GM12878 (cell line): ENCODE measurements around the gene ARHGAP27. TPM values are rescaled to one million over a fixed set of nuclear protein-coding genes. Genes with fewer than 3 reads are reported as not detected.

Source experiments
- ATAC-seq: fragments of 200-7000 bp; cut with Tn5 transposase; 3 replicates; pipeline ENCODE4 v1.9.1; 2020; ENCODE audit warnings: mild to moderate bottlenecking, moderate library complexity
- BruUV-seq: library from RNA; stranded (reverse); fragments of 400-500 nt; replicated peaks from 2 replicates; lab custom pipeline; 2021; lab: Mats Ljungman, UMichigan
- CTCF ChIA-PET: fragments of 300-600 bp; sonication (Branson Sonifier 250); formaldehyde crosslinking; extraction: SDS; loops from one replicate; lab custom pipeline; 2021; ENCODE audit warnings: inconsistent platforms; lab: Yijun Ruan, JAX
- POLR2A ChIA-PET: fragments of 350-600 bp; formaldehyde crosslinking; extraction: SDS; loops from one replicate; lab custom pipeline; 2021; ENCODE audit warnings: inconsistent platforms; lab: Charles Lee
- RAD21 ChIA-PET: fragments of 300-600 bp; sonication (Branson Sonifier 250); formaldehyde crosslinking; loops from one replicate; lab custom pipeline; 2023; ENCODE audit warnings: antibody characterized with exemption; ENCODE audit not compliant: unreplicated experiment; lab: Charles Lee
- SMC1A ChIA-PET: fragments of 300-600 bp; sonication (Branson Sonifier 250); formaldehyde crosslinking; loops from one replicate; lab custom pipeline; 2023; ENCODE audit not compliant: unreplicated experiment, uncharacterized antibody; lab: Charles Lee
- DNase-seq: peaks from one replicate; pipeline ENCODE4 v3.0.0-alpha.2; 2011; ENCODE audit warnings: low read depth, low spot score
- FAIRE-seq: peaks from 3 replicates; lab custom pipeline; 2011; peaks lifted over from hg19 to GRCh38; lab: Jason Lieb, UNC
- H2AFZ ChIP-seq: 2 replicates; pipeline ENCODE4 v1.6.0; 2011; ENCODE audit warnings: low read depth, low read length, control low read depth; ENCODE audit not compliant: control insufficient read depth
- H3K27ac ChIP-seq: 2 replicates; pipeline ENCODE4 v1.5.1; 2011; ENCODE audit warnings: control low read depth; ENCODE audit not compliant: control insufficient read depth, insufficient read depth
- H3K27me3 ChIP-seq, 2 experiments: replicated peaks in 1 of 2; 2 replicates each; pipeline versions ENCODE4 v1.6.0 to v1.6.1; 2011; ENCODE audit warnings: low read length in 1 of 2; ENCODE audit not compliant: control insufficient read depth in 2 of 2, insufficient read depth in 2 of 2
- H3K36me3 ChIP-seq, 2 experiments: 2 replicates each; pipeline ENCODE4 v1.5.1; 2011; ENCODE audit warnings: low read length in 1 of 2; ENCODE audit not compliant: control insufficient read depth in 2 of 2, insufficient read depth in 2 of 2
- H3K4me1 ChIP-seq: 2 replicates; pipeline ENCODE4 v1.6.1; 2011; ENCODE audit warnings: mild to moderate bottlenecking, low read length, moderate library complexity, mixed read lengths; ENCODE audit not compliant: control insufficient read depth, insufficient read depth
- H3K4me2 ChIP-seq: 2 replicates; pipeline ENCODE4 v1.6.0; 2011; ENCODE audit warnings: control low read depth; ENCODE audit not compliant: control insufficient read depth, insufficient read depth
- H3K4me3 ChIP-seq: fragments of 200-600 bp; sonication (generic); 2 replicates; pipeline ENCODE4 v1.5.1; 2016
- H3K79me2 ChIP-seq: 2 replicates; pipeline ENCODE4 v1.6.0; 2011; ENCODE audit warnings: low read length; ENCODE audit not compliant: control insufficient read depth, insufficient read depth
- H3K9ac ChIP-seq: 2 replicates; pipeline ENCODE4 v1.8.0; 2011; ENCODE audit warnings: low read length, control low read depth, mixed read lengths; ENCODE audit not compliant: control insufficient read depth, insufficient read depth
- H3K9me3 ChIP-seq: replicated peaks from 3 replicates; pipeline ENCODE4 v1.5.1; 2011; ENCODE audit warnings: mild to moderate bottlenecking, low read length; ENCODE audit not compliant: control insufficient read depth, insufficient read depth
- H4K20me1 ChIP-seq: 2 replicates; pipeline ENCODE4 v1.6.0; 2011; ENCODE audit not compliant: control insufficient read depth, insufficient read depth
- ATF3 ChIP-seq: IDR thresholded peaks from 2 replicates; pipeline ENCODE4 v1.6.1; 2011; ENCODE audit warnings: low read depth, mild to moderate bottlenecking, low read length, moderate library complexity, borderline replicate concordance; ENCODE audit errors: extremely low read depth
- BACH1 ChIP-seq: fragments of 450-650 bp; IDR thresholded peaks from 2 replicates; pipeline ENCODE4 v1.6.1; 2017; ENCODE audit warnings: mild to moderate bottlenecking, borderline replicate concordance
- BRCA1 ChIP-seq: IDR thresholded peaks from 2 replicates; pipeline ENCODE4 v1.6.1; 2011; ENCODE audit warnings: low read depth, low read length, improper control_type of control experiment
- CREM ChIP-seq: IDR thresholded peaks from 2 replicates; pipeline ENCODE4 v1.6.1; 2014; ENCODE audit warnings: antibody characterized with exemption, low read depth
- EGR1 ChIP-seq, 2 experiments: IDR thresholded peaks; 1 replicate in 1 of 2; 2 replicates in 1 of 2; pipeline ENCODE4 v1.6.1; 2011 to 2012; ENCODE audit warnings: low read depth in 2 of 2, low read length in 2 of 2, borderline replicate concordance in 1 of 2, mild to moderate bottlenecking in 1 of 2, moderate library complexity in 1 of 2
- GABPA ChIP-seq: IDR thresholded peaks from 2 replicates; pipeline ENCODE4 v1.6.1; 2014; ENCODE audit warnings: antibody characterized with exemption, low read depth, mild to moderate bottlenecking, inconsistent platforms
- IRF4 ChIP-seq: IDR thresholded peaks from 2 replicates; pipeline ENCODE4 v1.6.1; 2011; ENCODE audit warnings: low read depth, low read length
- MYB ChIP-seq: fragments of 150-350 bp; IDR thresholded peaks from 2 replicates; pipeline ENCODE4 v1.6.1; 2014; ENCODE audit warnings: mild to moderate bottlenecking, low read depth, low read length, borderline replicate concordance
- SP1 ChIP-seq: IDR thresholded peaks from one replicate; pipeline ENCODE4 v1.6.1; 2011; ENCODE audit warnings: low read depth, low read length
- SREBF2 ChIP-seq: IDR thresholded peaks from 2 replicates; pipeline ENCODE4 v1.6.1; 2012; ENCODE audit warnings: mild to moderate bottlenecking, low read length
- SUZ12 ChIP-seq: fragments of 200-600 bp; sonication (generic); IDR thresholded peaks from one replicate; pipeline ENCODE4 v1.6.1; 2018; ENCODE audit warnings: antibody characterized with exemption, mild to moderate bottlenecking; ENCODE audit not compliant: unreplicated experiment
- TAF1 ChIP-seq: IDR thresholded peaks from 2 replicates; pipeline ENCODE4 v1.6.1; 2011; ENCODE audit warnings: mild to moderate bottlenecking, low read depth, low read length, borderline replicate concordance
- TBL1XR1 ChIP-seq: IDR thresholded peaks from 2 replicates; pipeline ENCODE4 v1.6.1; 2012; ENCODE audit warnings: low read depth, low read length, improper control_type of control experiment
- TCF7 ChIP-seq: IDR thresholded peaks from 2 replicates; pipeline ENCODE4 v1.6.1; 2014; ENCODE audit warnings: antibody characterized with exemption, borderline replicate concordance
- ZNF274 ChIP-seq: IDR thresholded peaks from one replicate; pipeline ENCODE4 v1.8.0; 2011; ENCODE audit not compliant: insufficient read length, insufficient read depth
- ZNF622 ChIP-seq: fragments of 450-650 bp; IDR thresholded peaks from 2 replicates; pipeline ENCODE4 v1.6.1; 2017; ENCODE audit warnings: mild to moderate bottlenecking, inconsistent platforms
- WGBS: methylation state at CpG from one replicate; pipeline ENCODE4 v1.1.6; 2016; ENCODE audit warnings: low lambda C conversion rate; ENCODE audit not compliant: insufficient replicate concordance, insufficient coverage; ENCODE audit errors: missing lambda C conversion rate; 5-methylcytosine and 5-hydroxymethylcytosine counted together
- in situ Hi-C: fragments of 300-500 bp; cut with MboI; formaldehyde crosslinking; loops from 9 replicates; pipeline ENCODE4 v1.14.3; 2018; ENCODE audit warnings: mixed read lengths
- intact Hi-C: fragments of 100-400 bp; cut with micrococcal nuclease; formaldehyde crosslinking; loops from one replicate; pipeline ENCODE4 v1.14.2; 2022; ENCODE audit not compliant: unreplicated experiment
- polyA plus RNA-seq, 11 experiments: library from polyadenylated mRNA; depleted of rRNA in 4 of 11; unstranded in 6 of 11; stranded (reverse) in 5 of 11; fragments of >200 nt; fragmentation: Nextera tagmentation in 4 of 11; fragmentation: Illumina TruSeq in 1 of 11; extraction: Ambion mirVana in 4 of 11; extraction: Trizol in 1 of 11; gene quantifications; 1 replicate in 1 of 11; 2 replicates in 10 of 11; pipeline versions ENCODE4 v1.2.1 to v1.2.3, GENCODE V29; 2011 to 2016; ENCODE audit warnings: inconsistent platforms in 2 of 11, missing spikeins in 2 of 11, low read depth in 1 of 11
- total RNA-seq, 4 experiments: library from RNA; depleted of rRNA in 3 of 4; stranded (reverse); fragments of >200 nt in 3 of 4; fragmentation: Illumina TruSeq in 1 of 4; extraction: Trizol in 1 of 4; gene quantifications; 2 replicates each; pipeline versions ENCODE4 v1.2.1 to v1.2.3, GENCODE V29; 2013 to 2021
- TF ChIP-seq, protein P1 (sequence below): fragments of 150-350 bp; IDR thresholded peaks from 2 replicates; pipeline ENCODE4 v1.6.1; 2016; ENCODE audit warnings: low read depth, low read length
- TF ChIP-seq, protein P2 (sequence below): fragments of 450-650 bp; IDR thresholded peaks from 2 replicates; pipeline ENCODE4 v1.6.1; 2017; ENCODE audit warnings: mild to moderate bottlenecking, low read depth, inconsistent platforms; ENCODE audit not compliant: poor library complexity, severe bottlenecking

ARHGAP27 gene
- total and polyA plus RNA-seq, 10 of the 15 experiments (the other 5 are each of a cell fraction or from before 2014, with no cell fraction given) = 0.64 to 45.7 (median 17.7) TPM

- DNase-seq (peak; percentile 63), ATAC-seq (peak; percentile 80), FAIRE-seq (no peak)
- under 1% methylated on average over 5 of the region's 5 CpGs for WGBS
- in situ Hi-C loops (no loop called here), intact Hi-C loops (loop anchor here (1.0 to 2.0 kb wide), 3 partner anchors 15 to 40 kb away; partner anchors contain the start of gene MAP3K14)
- Histone ChIP-seq H4K20me1 (no peaks in the 10 kb centered on the region), H3K79me2 (no peaks in the 10 kb centered on the region), H3K4me3 (no peak overlapping the region), H3K4me2 (peak overlapping the region; percentile 86), H3K27me3 (no peaks in the 10 kb centered on the region), H3K36me3 (no peaks in the 10 kb centered on the region), H3K27ac (peak overlapping the region; percentile 91), H3K9me3 (peaks cover under 1% of the 10 kb centered on the region; the same call in 2 of the 3 replicates), H2AFZ (peak overlapping the region; percentile 59), H3K4me1 (peaks cover 23% of the 10 kb centered on the region), H3K9ac (no peak overlapping the region)
- POLR2A ChIA-PET = interaction anchor here (0.6 to 2.6 kb wide), 20 partner anchors 12 to 110 kb away, joined by 3 to 18 read pairs (median 4); partner anchors contain the start of gene MAP3K14
- SMC1A ChIA-PET = interaction anchor here (0.7 to 3.5 kb wide), 27 partner anchors 9 to 1009 kb away, joined by 3 to 47 read pairs (median 5); partner anchors contain the start of gene MAP3K14
- CTCF ChIA-PET = interaction anchor here (0.6 to 2.7 kb wide), 14 partner anchors 12 to 208 kb away, joined by 3 to 9 read pairs (median 4); no protein-coding TSS in a partner anchor
- RAD21 ChIA-PET = interaction anchor here (0.6 to 3.2 kb wide), 15 partner anchors 16 to 149 kb away, joined by 3 to 22 read pairs (median 5); partner anchors contain the start of gene MAP3K14
- no TSS peak for BruUV-seq
- peak; percentile 58; the same call in 1 of the 2 replicates for TF ChIP-seq GABPA
- no peak for TF ChIP-seq ATF3
- TF ChIP-seq SUZ12 = no peak
- TF ChIP-seq, protein P1, sequence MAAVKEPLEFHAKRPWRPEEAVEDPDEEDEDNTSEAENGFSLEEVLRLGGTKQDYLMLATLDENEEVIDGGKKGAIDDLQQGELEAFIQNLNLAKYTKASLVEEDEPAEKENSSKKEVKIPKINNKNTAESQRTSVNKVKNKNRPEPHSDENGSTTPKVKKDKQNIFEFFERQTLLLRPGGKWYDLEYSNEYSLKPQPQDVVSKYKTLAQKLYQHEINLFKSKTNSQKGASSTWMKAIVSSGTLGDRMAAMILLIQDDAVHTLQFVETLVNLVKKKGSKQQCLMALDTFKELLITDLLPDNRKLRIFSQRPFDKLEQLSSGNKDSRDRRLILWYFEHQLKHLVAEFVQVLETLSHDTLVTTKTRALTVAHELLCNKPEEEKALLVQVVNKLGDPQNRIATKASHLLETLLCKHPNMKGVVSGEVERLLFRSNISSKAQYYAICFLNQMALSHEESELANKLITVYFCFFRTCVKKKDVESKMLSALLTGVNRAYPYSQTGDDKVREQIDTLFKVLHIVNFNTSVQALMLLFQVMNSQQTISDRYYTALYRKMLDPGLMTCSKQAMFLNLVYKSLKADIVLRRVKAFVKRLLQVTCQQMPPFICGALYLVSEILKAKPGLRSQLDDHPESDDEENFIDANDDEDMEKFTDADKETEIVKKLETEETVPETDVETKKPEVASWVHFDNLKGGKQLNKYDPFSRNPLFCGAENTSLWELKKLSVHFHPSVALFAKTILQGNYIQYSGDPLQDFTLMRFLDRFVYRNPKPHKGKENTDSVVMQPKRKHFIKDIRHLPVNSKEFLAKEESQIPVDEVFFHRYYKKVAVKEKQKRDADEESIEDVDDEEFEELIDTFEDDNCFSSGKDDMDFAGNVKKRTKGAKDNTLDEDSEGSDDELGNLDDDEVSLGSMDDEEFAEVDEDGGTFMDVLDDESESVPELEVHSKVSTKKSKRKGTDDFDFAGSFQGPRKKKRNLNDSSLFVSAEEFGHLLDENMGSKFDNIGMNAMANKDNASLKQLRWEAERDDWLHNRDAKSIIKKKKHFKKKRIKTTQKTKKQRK = no peak
- TF ChIP-seq ZNF274 = no peak
- TF ChIP-seq BRCA1 = no peak
- TF ChIP-seq IRF4 = peak; percentile 82
- TF ChIP-seq MYB = no peak
- TF ChIP-seq, protein P2, sequence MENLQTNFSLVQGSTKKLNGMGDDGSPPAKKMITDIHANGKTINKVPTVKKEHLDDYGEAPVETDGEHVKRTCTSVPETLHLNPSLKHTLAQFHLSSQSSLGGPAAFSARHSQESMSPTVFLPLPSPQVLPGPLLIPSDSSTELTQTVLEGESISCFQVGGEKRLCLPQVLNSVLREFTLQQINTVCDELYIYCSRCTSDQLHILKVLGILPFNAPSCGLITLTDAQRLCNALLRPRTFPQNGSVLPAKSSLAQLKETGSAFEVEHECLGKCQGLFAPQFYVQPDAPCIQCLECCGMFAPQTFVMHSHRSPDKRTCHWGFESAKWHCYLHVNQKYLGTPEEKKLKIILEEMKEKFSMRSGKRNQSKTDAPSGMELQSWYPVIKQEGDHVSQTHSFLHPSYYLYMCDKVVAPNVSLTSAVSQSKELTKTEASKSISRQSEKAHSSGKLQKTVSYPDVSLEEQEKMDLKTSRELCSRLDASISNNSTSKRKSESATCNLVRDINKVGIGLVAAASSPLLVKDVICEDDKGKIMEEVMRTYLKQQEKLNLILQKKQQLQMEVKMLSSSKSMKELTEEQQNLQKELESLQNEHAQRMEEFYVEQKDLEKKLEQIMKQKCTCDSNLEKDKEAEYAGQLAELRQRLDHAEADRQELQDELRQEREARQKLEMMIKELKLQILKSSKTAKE = peak; percentile 73
- peak; percentile 77 for TF ChIP-seq CREM
- TF ChIP-seq SP1 = no peak
- TF ChIP-seq ZNF622 = no peak
- peak; percentile 44; the same call in 1 of the 2 replicates for TF ChIP-seq BACH1
- TF ChIP-seq SREBF2 = no peak
- peak; percentile 36; the same call in 1 of the 2 replicates for TF ChIP-seq TCF7
- TF ChIP-seq EGR1 (IDR thresholded peaks at IDR 0.05; ENCODE audit: borderline replicate concordance in 1 of 2, low read depth in 2 of 2, low read length in 2 of 2) = no peak
- TF ChIP-seq TBL1XR1 = 0 out of 2 replicates have a peak, but pooled peaks have one; percentile 13
- no peak for TF ChIP-seq TAF1
Measured at GRCh38 chr17:45357364-45357997, 75.2 kb downstream of the ARHGAP27 start.
